GM19025 (cell line): ENCODE measurements around the gene SLC25A29.
"Not testable (repeated sequence)": the region's sequence is repeated elsewhere in the genome, so short reads cannot be mapped to it uniquely, and the experiment has no call there.

Source experiments
- ATAC-seq: cut with Tn5 transposase; IDR thresholded peaks from one replicate; pipeline ENCODE4 v1.9.1; 2021; ENCODE audit warnings: mild to moderate bottlenecking, low read depth, moderate library complexity; ENCODE audit not compliant: unreplicated experiment

The SLC25A29 gene

DNA sequence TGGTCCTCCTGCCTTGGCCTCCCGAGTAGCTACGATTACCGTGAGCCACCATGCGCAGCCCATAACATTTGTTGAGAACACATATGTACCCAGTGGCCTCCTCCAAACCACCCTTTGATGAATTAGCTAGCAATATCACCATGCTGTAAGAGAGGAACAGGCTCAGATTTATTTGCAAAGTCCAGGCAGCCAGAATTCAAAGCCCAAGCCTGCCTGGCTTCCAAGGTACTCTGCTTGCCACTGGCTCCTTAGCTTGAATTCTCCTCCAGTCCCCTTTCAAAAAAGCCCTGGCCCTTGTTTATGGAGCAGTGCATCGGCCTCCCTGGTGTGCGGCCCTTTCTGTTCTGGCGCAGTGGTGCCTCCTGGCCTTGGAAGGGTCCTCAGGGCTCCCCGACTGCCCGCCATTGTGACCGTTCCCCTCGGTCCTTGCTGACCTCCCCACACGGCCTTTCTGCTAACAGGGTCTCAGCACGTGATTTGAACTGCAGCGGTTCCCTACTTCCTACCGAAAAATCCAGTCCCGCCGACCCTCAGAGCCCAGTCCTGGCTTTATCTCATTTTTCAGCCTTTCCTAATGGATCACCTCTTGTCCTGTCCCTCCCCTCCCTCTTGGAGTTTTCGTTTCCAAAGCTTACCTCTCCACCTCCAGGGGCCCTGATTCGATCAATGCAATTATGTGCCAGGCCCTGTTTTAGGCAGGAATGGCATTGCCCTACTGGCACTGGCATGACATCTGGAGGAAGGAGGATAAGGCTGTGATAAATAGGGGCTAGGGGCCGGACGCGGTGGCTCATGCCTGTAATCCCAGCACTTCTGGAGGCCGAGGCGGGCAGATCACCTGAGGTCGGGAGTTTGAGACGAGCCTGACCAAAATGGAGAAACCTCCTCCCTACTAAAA, 22.0 kb downstream of the SLC25A29 start:
- no peak for ATAC-seq

DNA sequence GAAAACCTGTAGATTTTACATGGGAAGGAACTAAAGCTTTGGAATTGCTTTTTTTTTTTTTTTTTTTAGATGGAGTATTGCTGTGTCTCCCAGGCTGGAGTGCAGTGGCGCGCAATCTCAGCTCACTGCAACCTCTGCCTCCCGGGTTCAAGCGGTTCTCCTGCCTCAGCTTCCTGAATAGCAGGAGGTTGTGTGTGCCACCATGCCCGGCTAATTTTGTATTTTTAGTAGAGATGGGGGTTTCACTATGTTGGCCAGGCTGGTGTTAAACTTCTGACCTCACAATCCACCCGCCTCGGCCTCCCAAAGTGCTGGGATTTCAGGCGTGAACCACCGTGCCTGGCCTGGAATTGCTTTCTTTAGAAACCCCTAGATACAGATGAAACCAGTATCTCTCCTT, 22.8 kb downstream of the SLC25A29 start:
- ATAC-seq: not testable (repeated sequence)

DNA sequence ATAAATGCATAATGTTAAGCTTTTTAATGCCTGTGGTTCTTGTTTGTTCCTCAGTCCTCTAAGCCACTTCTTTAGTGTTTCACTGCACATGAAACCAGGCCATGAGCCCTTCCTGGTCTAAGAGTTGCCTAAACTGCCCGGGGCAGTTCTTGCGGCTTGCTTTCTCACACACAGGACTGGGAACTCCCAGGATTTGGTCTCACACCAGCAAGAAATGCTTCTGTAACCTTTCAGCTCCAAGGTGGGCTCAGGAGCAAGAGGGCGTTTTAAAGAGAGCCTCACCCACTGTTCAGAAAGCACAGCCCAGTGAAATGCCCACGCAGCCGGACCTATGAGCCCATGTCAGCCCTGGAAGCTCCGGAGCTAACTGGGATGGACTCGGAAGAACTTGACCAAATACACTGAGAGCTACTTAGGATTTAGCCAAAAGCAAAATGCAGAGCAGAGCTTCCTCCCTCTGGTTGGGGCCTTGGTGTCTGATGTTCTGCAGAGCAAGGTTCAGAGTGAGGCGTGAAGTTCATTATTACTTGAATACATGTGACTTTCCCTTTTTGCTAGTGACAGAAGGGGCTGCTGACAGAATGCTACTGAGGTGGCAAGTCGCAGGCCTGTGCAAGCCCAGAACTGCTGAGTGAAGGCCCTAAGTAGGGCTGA, 23.4 kb downstream of the SLC25A29 start:
- ATAC-seq: no peak

DNA sequence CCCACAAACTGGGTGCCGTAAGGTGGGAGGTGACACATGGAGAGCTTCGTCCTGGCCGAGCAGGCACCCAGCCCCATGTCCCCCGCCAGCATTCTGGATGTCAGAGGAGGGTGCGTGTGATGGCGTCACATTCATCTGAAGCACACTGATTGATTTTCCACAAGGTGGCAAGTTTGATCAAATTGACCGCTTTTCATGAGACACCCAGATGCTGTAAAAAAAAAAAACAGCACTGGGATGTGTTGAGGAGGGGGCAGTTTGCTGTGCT, 24.2 kb downstream of the SLC25A29 start:
- ATAC-seq: no peak

DNA sequence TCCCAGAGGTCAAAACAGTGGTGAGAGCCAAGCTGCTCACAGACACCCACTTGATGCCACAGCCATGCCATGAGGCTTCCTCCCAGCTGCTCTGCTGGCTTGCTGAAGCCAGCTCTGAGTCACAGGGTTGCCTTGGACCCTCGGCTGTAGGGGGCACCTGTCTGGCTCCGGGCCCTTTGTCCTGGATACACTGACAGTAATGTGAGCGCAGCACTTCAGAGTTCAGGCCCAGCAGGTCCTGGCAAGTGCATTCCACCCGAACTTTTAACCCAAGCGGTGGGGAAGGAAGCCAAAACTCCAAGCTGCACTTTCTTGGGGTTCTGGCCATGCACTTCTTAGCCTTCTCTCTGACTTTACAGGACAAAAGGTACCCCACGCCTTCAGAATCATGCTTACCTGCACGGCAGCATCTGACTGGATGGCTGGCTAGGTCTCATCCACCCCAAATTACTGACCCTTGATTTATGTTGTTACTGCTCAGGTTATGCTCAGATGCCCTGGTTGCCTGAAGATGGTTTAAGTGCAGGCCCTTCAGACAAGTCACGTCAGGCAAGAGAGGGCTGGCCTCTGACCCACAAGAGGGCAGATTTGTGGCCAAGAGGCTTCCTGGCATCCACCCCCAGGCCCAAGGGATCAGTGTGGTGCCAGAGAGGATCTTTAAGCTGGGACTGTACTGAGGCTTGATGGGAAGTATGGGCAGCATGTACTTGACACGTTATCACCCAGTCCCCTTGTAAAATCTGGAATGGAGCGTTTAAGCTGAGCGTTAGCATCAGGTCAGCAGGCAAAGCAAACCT, 24.8 kb downstream of the SLC25A29 start:
- no peak for ATAC-seq

DNA sequence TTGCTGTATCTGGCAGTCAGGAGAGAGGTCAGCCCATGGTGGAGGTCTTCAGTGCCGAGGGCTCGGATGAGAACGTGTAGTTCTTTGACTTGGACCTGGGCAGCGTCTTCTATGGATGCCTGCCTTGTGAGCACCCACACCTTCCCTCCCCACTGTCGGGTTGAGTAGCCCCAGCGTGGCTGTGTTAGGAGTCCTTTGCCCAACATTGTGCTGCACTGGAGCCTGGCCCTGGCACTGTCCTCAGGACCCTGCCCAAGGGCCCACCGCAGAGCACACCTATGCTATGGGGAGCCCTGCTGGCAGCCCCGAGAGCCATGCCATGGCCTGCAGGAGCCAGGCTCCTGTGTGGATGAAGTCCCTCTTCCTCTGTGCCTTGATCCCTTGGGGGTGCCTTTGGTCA, 26.7 kb downstream of the SLC25A29 start:
- ATAC-seq: no peak

DNA sequence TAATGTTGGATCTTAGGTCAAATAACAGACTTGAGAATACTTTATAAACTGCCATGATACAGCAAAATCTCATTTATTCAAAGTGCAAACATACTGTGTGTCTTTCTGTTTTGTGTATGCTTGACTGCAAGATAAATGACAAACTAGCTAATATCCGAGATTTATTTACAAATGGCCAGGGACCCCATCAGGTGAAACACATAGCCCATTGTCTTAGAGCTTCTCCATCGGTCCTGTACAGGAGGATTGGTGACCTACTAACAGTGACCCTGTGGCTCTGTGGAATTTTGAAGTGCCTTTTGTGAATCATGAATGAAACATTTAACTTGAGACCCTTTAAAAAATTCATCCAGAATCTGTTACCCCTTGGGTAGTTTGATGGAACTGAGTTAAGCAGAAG, 27.1 kb downstream of the SLC25A29 start:
- no peak for ATAC-seq

DNA sequence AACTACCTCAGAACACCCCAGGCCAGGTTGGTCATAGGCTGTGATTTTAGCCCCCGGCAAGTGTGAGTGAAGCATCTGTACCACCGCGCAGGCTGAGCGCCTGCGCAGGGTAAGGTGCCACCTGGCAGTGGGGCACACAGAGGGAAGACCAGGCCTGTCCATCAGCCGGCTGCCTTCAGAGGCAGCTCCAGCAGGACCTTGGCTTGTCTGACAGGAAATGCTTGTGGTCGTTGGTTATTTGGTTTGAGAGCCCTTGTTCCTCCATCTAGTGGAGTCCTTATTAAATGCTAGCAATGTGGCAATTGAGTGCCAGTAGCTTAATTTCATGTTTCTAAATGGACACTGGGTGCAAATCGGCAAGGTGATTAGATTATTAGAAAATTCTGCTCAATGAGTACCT, 27.5 kb downstream of the SLC25A29 start:
- no peak for ATAC-seq

DNA sequence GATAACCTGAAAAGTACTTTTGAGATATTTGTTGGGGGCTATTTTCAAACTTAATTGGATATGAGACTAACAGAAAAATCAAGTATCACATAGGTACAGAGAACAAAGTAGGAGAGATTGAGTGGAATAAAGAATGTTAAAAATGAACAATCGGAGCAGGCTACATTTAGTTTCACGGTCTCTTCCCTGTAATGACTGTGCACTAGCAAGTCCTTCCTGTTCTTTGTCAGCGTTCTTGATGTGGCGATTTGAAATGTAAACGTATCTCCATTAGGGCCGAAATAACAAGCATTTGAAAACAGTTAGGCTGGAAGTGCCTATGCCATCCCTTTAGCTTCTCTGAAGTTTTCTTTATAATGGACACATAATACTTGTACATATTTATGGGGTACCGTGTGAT, 31.0 kb downstream of the SLC25A29 start:
- ATAC-seq: no peak

DNA sequence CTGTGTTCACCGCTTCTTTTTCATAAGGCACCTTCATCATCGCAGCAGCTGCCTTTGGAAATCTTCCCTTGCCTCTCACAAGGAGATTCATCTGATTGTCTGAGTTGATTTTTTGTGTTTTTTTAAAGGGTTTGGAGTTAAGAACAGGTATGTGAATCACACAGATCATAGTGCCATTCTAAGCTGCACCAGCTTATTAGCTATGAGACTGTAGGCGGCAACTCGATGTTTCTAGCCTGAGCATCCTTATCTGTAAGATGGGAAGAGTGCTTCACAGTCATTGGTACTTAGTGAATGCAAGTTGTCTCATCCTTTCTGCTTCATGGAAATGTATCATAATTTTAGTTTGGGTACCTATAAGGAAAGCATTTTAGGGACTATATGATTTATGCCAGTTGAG, 32.0 kb downstream of the SLC25A29 start:
- ATAC-seq: no peak

DNA sequence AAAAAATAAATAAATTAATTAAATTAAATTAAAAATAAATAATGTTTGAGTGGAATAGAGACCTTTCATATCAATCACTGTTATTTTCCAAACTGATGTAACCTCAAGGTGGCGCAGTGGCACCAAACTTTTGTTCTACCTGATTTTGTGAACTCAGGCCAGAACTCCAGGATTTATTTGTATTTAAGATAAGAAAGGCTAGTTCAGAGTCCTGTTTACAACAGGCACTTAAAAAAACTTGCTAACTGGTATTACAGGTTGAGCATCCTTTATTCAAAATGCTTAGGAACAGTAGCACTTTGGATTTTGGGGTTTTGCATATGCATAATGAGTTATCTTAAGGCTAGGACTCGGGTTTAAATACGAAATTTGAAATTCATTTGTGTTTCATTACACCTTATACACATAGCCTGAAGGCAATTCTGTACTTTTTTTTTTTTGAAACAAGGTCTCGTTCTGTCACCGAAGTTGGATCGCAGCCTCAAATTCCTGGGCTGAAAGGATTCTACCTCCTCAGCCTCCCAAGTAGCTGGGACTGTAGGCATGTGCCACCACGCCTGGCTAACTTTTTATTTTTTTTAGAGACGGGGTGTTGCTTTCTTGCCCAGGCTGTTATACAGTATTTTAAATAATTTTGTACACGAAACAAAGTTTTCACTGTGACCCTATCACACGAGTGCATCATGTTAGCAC, 34.9 kb downstream of the SLC25A29 start:
- ATAC-seq: no peak

DNA sequence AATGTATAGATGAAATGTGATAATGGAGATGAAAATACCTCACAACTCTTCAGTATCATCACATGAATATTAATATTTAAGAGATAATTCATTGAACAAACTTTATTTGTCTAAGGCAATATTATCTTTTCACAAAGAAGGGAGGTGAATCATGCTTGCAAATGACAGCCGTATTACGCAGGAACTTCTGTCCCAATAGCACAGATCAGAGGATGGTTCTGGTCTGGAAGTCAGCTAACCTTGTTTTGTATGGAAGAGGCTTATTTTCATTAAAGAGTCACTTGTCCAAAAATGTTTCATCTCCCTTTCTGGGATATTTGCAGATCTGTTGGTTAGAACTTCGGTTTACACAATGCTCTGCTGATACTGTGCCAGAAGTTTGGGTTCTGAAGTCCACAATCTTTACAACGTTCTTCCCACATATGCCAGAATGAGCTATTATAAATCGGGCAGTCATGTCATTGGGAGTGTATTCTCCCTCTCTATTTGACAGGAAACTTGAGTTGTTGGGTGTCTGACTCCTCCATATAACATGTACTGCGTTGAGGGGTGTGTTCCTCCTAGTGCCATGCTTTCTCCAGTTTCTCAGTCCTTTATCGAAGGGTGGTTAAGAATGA, 37.5 kb downstream of the SLC25A29 start:
- no peak for ATAC-seq

DNA sequence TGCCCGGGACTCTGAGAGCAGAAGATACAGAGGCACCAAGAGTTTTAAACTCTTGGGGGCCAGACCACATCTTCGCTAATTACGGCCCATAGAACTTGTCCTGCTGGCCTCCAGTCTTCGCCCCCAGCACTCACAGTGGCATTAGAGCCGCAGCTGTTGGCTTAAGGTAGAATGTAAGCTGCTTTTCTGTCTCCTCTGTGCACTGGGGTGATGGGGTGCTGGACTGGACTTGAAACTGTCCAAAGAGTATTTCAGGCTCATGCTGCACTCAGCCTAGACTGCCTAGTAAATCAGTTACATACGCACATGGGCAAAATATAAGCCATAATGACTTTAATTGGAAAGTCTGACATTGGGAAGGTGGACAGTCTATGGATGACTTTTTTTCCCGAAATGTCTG, 38.3 kb downstream of the SLC25A29 start:
- no peak for ATAC-seq

DNA sequence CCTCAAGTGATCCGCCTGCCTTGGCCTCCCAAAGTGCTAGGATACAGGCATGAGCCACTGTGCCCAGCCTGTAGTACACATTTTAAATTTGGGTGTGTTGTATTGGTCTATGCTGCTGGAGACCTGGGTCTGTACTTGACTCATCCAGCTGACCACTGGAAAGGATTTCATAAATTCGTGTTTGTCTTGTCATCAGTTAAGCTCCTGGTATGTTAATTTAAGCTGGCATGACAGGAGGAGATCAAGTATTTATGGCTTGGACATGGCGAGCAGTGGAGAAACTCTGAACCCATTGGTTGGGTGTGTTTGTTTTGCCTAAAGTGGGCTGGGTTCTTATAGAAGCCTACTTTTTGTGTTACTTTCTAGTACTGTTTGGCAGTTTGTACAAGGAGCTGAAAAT, 43.1 kb downstream of the SLC25A29 start:
- ATAC-seq: no peak

DNA sequence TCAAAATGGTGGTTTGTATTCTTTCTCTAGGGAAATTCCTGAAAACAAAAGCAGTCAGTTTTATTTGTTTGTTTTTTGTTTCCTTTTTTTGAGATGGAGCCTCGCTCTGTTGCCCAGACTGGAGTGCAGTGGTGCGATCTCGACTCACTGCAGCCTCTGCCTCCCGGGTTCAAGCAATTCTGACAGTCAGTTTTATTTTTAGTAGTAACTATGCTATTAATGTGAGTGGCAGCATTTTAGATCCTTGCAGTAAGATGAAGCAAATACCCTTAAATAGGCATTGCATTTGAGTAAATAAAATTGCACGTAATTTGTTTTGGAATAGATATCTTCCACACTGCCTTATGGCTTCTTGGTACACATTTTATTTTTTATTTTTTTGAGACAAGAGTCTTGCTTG, 43.7 kb downstream of the SLC25A29 start:
- no peak for ATAC-seq

DNA sequence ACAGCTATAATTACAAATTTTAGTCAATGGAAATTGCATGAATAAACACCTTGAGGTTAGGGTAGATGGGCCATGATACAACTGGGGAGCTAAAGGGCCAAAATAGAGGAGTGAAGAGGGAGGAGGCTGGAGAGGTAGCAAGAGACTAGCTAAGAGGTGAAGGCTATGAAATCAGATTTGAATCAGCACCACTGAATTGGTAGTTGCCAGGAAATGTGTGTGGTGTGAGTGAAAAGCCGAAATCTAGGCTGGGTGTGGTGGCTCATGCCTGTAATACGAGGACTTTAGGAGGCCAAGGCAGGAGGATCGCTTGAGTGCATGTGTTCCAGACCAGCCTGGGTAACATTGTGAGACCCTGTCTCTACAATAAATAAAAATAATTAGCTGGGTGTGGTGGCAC, 44.6 kb downstream of the SLC25A29 start:
- ATAC-seq: no peak

DNA sequence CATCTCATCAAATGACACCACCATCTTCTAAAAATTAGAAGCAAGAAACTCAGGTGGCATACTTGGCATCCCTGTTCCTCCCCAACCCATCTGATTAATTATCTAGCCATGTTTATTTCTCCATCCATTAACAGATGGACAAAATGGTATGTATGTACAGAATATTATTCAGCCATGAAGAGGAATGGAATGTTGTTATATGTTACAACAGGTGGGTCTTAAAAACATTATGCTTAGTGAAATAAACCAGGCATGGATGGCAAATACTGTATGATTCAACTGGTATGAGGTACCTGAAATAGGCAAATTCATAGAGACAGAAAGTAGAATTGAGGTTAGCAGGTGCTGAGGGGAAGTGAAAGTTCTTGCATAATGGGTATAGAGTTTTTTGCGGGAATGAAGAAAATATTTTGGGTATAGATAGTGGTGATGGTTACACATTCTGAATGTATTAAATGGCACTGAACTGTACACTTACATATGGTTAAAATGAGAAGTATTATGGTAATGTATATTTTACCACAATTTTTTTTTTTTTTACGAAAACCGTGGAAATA, 49.8 kb downstream of the SLC25A29 start:
- ATAC-seq: no peak

DNA sequence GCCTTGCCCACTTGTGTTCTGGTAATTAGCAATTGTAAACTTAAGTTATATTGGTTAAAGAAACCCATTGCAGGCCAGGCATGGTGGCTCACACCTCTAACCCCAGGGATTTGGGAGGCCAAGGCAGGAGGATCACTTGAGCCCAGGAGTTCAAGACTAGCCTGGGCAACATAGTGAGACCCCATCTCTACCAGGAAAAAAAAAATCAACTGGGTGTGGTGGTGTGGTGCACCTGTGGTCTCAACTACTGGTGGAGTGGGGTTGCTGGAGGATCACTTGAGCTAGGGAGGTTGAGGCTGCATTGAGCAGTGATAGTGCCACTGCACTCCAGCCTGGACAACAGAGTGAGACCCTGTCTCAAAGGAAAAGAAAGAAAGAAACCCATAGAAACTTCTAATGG, 53.6 kb downstream of the SLC25A29 start:
- ATAC-seq: no peak

DNA sequence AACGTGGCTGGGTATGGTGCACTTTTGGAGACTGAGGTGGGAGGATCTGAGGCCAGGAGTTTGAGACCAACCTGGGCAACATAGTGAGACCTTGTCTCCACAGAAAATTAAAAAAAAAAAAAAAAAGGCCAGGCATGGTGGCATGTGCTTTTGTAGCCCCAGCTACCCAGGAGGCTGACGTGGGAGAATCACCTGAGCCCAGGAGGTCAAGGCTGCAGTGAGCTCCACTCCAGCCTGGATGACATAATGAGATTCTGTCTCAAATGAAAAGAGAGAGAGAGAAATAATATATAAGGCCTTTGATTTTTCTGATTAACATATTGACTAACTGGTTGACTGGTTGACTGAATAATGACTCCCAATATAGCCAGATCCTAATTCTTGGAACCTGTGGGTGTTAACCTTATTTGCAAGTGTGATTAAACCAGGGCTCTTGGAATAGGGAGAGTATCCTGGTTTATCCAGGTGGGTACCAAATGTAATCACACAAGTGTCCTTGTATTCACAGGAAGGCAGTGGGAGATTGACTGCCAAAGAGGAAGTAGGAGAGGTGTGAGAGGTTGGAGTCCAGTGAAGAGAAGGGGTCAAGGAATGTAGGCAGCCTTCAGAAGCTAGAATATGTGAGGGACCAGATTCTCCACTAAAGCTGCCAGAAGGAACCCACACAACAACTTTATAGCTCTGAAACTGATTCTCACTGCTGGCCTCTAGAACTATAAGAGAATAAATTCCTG, 55.3 kb downstream of the SLC25A29 start:
- ATAC-seq: no peak
